ENCODE measurements around the gene UQCC5. TPM values are rescaled to one million over a fixed set of nuclear protein-coding genes. Genes with fewer than 3 reads are reported as not detected.
"Not testable (repeated sequence)": the region's sequence is repeated elsewhere in the genome, so short reads cannot be mapped to it uniquely, and the experiment has no call there.

The UQCC5 gene
- total RNA-seq, 1 donor from 2014 or later: 16.3 TPM

DNA sequence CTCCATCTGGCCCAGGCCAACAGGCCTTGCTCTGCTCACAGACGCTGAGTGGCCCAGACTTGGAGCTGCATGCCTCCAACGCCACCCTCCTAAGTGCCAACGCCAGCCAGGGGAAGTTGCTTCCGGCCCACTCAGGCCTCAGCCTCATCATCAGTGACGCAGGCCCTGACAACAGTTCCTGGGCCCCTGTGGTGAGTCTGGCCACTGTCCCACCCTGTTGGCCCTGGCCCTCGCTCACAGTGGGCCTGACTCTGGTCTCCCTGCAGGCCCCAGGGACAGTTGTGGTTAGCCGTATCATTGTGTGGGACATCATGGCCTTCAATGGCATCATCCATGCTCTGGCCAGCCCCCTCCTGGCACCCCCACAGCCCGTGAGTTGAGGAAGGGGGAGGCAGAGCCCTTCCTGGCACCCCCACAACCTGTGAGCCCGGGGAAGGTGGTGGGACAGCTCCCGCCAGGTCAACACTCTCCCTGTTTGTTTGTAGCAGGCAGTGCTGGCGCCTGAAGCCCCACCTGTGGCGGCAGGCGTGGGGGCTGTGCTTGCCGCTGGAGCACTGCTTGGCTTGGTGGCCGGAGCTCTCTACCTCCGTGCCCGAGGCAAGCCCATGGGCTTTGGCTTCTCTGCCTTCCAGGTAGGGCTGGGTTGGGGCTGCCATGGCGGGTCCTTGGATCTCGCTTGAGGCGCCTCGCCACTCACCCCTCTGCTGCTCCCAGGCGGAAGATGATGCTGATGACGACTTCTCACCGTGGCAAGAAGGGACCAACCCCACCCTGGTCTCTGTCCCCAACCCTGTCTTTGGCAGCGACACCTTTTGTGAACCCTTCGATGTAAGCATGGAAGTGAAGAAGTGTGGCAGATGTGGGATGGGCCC is 12.8 kb upstream of the UQCC5 start:
- intact Hi-C loops (cut with DNase I): no loop called here
- Histone ChIP-seq H3K27me3 (ENCODE audit: low read depth) (no peaks in the 10 kb centered on the region), H3K9me3 (no peaks in the 10 kb centered on the region), H3K27ac (no peak overlapping the region), H3K36me3 (peaks cover 66% of the 10 kb centered on the region), H3K4me3 (no peak overlapping the region), H3K4me1 (peaks cover 34% of the 10 kb centered on the region)
- DNase-seq (peak; percentile 45), ATAC-seq (no peak)
- TF ChIP-seq, protein P1, sequence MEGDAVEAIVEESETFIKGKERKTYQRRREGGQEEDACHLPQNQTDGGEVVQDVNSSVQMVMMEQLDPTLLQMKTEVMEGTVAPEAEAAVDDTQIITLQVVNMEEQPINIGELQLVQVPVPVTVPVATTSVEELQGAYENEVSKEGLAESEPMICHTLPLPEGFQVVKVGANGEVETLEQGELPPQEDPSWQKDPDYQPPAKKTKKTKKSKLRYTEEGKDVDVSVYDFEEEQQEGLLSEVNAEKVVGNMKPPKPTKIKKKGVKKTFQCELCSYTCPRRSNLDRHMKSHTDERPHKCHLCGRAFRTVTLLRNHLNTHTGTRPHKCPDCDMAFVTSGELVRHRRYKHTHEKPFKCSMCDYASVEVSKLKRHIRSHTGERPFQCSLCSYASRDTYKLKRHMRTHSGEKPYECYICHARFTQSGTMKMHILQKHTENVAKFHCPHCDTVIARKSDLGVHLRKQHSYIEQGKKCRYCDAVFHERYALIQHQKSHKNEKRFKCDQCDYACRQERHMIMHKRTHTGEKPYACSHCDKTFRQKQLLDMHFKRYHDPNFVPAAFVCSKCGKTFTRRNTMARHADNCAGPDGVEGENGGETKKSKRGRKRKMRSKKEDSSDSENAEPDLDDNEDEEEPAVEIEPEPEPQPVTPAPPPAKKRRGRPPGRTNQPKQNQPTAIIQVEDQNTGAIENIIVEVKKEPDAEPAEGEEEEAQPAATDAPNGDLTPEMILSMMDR (IDR thresholded peaks at IDR 0.05): no peak

DNA sequence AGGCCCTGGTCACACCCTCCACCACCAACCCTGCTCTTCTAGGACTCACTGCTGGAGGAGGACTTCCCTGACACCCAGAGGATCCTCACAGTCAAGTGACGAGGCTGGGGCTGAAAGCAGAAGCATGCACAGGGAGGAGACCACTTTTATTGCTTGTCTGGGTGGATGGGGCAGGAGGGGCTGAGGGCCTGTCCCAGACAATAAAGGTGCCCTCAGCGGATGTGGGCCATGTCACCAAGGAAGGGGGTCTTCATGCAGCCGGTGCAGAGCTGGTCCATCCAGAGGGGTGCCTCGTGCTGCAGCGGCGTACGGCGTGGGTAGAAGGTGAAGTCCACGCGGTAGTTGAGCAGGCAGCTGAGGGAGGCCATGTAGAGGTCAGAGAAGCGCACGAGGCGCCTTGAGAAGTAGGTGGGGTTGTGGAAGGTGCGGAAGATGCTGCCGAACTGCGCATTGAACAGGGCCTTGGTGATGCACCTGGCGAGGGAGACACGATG is 12.1 kb upstream of the UQCC5 start:
- no peaks in the 10 kb centered on the region for H3K27me3 ChIP-seq (ENCODE audit: low read depth)
- peaks cover 35% of the 10 kb centered on the region for H3K4me1 ChIP-seq
- no peak overlapping the region for H3K4me3 ChIP-seq
- intact Hi-C loops (cut with DNase I): no loop called here
- peak overlapping the region; percentile 83 for H3K27ac ChIP-seq
- TF ChIP-seq, protein P1 (IDR thresholded peaks at IDR 0.05): no peak
- H3K36me3 ChIP-seq: peaks cover 67% of the 10 kb centered on the region
- no peak for ATAC-seq
- peak; percentile 35 for DNase-seq
- H3K9me3 ChIP-seq: no peaks in the 10 kb centered on the region

DNA sequence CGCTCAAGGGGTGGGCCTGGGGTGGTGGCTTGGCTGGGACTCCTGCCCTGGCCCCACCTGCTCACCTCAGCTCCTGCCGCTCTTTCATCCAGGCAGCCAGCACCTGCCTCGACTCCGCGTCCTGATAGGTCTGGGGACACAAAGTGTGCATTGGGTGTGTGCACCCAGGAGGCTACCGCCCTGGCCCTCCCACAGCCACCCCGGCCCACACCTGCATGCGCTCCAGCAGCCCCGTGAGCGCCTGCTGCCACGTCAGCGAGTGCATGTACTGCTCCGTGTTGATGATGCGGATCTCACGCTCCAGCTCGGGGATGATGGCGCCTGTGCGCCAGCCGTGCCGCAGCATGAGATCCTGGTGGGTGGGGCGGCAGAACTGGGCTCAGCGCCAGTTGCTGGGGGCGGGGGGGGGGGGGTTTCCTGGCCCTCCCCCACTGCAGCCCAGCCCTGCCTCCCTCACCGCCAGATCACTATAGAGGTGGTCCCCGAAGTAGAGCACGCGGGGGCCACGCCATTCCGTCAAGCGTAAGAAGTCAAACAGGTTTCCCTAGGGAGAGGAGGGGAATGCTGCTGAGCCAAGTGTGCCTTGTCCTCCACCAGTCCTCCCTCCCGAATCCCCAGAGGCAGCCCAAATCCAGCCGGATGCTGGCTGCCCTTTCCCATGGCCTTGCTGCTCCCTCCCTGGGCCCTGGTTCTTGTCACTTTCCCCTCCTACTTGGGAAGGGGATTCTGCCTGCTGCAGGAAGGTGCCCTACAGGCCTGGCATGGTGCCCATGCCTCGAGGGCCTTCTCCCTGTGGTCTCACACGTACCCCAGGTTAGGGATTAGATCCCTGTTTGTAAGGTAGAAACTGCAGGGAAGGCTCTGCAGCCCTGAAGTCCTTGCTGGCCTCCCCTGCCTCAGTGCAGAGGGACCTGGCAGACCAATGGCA is 11.4 kb upstream of the UQCC5 start:
- peaks cover 42% of the 10 kb centered on the region for H3K4me1 ChIP-seq
- no peaks in the 10 kb centered on the region for H3K9me3 ChIP-seq
- H3K4me3 ChIP-seq: peak overlapping the region; percentile 3
- H3K27ac ChIP-seq: peak overlapping the region; percentile 83
- TF ChIP-seq, protein P1 (IDR thresholded peaks at IDR 0.05): no peak
- DNase-seq (peak; percentile 70), ATAC-seq (peak; percentile 50 to 65)
- H3K27me3 ChIP-seq (ENCODE audit: low read depth): no peaks in the 10 kb centered on the region
- intact Hi-C loops (cut with DNase I): no loop called here
- H3K36me3 ChIP-seq: peaks cover 60% of the 10 kb centered on the region

DNA sequence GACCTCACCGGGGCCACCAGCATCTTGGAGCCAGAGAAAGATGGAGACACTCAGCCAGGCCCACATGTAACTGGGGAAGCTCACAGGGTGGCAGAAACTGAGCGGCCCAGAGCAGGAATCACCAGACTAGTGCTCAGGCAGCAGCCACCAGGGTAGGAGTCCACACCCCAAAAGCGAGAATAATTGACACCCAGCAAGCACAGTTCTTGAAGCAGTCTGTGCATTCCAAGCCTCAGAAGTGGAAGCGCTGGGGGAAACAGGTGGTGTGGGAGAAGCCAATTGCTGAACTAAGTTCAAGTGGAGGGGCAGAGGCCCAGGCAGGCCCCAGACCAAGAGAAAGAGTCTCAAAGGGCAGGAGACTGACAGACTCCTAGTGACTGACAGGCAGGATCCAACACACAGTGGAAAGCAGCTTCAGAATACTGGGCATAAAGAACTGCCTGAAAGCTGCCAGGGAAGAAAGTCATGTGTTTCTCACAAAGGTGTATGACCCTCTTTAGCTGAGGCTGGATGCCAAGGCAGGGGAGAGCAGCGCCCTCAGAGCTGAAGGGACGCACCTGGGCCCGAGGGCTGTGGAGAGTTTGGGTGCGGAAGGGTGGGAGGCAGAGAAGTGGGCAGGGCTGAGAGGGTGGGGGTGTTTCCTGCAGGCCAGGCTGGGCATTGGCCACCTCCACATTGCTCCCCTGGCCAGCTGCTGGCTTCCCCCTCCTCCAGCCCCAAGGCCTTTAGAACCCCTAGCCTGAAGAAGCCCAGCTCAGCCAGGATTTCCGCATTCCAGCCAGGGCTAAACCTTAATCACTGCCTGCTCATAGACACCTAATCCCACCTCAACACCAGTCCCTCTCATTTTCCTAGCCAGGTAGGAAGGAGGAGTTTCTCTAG is 10.5 kb upstream of the UQCC5 start:
- intact Hi-C loops (cut with DNase I): no loop called here
- ATAC-seq: peak; percentile 64 to 71
- peak; percentile 63 for DNase-seq
- H3K4me1 ChIP-seq: peaks cover 52% of the 10 kb centered on the region
- no peaks in the 10 kb centered on the region for H3K9me3 ChIP-seq
- no peak overlapping the region for H3K4me3 ChIP-seq
- TF ChIP-seq, protein P1 (IDR thresholded peaks at IDR 0.05): no peak
- no peaks in the 10 kb centered on the region for H3K27me3 ChIP-seq (ENCODE audit: low read depth)
- peaks cover 52% of the 10 kb centered on the region for H3K36me3 ChIP-seq
- peak overlapping the region; percentile 83 for H3K27ac ChIP-seq

DNA sequence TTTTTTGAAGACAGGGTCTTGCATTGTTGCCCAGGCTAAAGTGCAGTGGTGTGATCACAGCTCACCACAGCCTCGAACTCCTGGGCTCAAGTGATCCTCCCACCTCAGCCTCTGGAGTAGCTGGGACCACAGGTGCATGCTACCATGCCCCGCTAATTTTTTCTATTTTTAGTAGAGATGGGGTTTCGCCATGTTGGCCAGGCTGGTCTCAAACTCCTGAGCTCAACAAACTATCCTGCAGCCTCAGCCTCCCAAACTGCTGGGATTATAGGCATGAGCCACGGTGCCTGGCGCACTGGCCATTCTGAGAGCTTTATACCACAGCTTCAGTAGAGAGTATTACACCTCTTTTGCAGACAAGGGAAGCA is 9.8 kb upstream of the UQCC5 start:
- Histone ChIP-seq H3K27ac (peak overlapping the region; percentile 83), H3K4me1 (peaks cover 59% of the 10 kb centered on the region), H3K36me3 (peaks cover 45% of the 10 kb centered on the region)
- H3K4me3 ChIP-seq; H3K9me3 ChIP-seq; DNase-seq; intact Hi-C loops (cut with DNase I); ATAC-seq; H3K27me3 ChIP-seq (ENCODE audit: low read depth): not testable (repeated sequence)
